Measurements from ENCODE around the gene TMEM62. TPM values are rescaled to one million over a fixed set of nuclear protein-coding genes. Genes with fewer than 3 reads are reported as not detected.

The TMEM62 gene
- total RNA-seq, 1 experiment from 2014 or later = 18.6 TPM

DNA sequence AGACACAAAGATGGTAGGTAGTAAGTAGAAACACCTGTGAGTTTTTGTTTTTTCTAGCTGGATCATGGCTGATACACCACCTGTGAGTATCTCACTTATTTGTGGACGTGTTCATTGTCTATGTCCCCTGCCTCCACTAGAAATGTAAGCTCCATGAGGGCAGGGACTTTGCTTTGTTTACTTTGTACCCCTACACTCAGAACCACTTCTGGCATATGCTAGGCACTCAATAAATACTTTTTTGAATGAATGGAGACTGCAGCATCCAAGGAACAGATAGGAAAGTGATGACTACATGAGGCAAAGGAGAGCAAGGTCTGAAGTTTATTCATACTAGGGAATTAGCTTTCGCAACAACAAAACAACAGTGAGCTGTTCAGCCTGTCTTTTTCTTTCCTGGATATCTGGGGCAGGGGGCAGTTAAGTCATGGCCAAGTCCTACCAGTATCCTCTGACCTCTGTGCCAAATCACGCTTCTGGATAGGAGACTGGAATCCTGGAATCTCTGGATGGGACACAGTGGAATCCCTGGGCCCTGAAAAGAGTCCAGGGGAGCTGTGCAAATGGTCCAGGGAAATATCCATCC lies 99.0 kb downstream of the TMEM62 start:
- no peak for DNase-seq (ENCODE audit: low read depth)

Other genes with a start within 250 kb of the TMEM62 start
- gene TTBK2, start 212.8 kb upstream of the TMEM62 start, total RNA-seq (2014; rRNA removed; shearing (Covaris generic)) = 3.5 and 5.0 TPM in 2 replicates
- 24.3 and 24.5 TPM in 2 replicates for gene UBR1, start 27.5 kb upstream of the TMEM62 start, total RNA-seq (2014; rRNA removed; shearing (Covaris generic))
- 38.5 and 59.3 TPM in 2 replicates for gene CCNDBP1, start 51.8 kb downstream of the TMEM62 start, total RNA-seq (2014; rRNA removed; shearing (Covaris generic))
- not detected in 2 replicates for gene EPB42, start 87.4 kb downstream of the TMEM62 start, total RNA-seq (2014; rRNA removed; shearing (Covaris generic))
- gene TGM5, start 133.3 kb downstream of the TMEM62 start, total RNA-seq (2014; rRNA removed; shearing (Covaris generic)) = 0.51 TPM in 1 of 2 replicates, not detected in the other
- gene TGM7, start 168.7 kb downstream of the TMEM62 start, total RNA-seq (2014; rRNA removed; shearing (Covaris generic)) = not detected in 2 replicates
- 7.2 and 11.8 TPM in 2 replicates for gene LCMT2, start 197.0 kb downstream of the TMEM62 start, total RNA-seq (2014; rRNA removed; shearing (Covaris generic))
- 20.1 and 25.3 TPM in 2 replicates for gene ZSCAN29, start 237.5 kb downstream of the TMEM62 start, total RNA-seq (2014; rRNA removed; shearing (Covaris generic))
- 12.7 and 13.2 TPM in 2 replicates for gene TUBGCP4, start 237.5 kb downstream of the TMEM62 start, total RNA-seq (2014; rRNA removed; shearing (Covaris generic))

Measured in Daoy (cell line).